Raji (cell line): ENCODE data around the gene ARHGAP15.

Experiments
- POLR2A ChIP-seq: IDR thresholded peaks from 2 replicates; pipeline ENCODE4 v1.6.1; 2011; ENCODE audit warnings: low read depth, low read length, control low read depth; ENCODE audit not compliant: insufficient read depth

ARHGAP15 gene

DNA sequence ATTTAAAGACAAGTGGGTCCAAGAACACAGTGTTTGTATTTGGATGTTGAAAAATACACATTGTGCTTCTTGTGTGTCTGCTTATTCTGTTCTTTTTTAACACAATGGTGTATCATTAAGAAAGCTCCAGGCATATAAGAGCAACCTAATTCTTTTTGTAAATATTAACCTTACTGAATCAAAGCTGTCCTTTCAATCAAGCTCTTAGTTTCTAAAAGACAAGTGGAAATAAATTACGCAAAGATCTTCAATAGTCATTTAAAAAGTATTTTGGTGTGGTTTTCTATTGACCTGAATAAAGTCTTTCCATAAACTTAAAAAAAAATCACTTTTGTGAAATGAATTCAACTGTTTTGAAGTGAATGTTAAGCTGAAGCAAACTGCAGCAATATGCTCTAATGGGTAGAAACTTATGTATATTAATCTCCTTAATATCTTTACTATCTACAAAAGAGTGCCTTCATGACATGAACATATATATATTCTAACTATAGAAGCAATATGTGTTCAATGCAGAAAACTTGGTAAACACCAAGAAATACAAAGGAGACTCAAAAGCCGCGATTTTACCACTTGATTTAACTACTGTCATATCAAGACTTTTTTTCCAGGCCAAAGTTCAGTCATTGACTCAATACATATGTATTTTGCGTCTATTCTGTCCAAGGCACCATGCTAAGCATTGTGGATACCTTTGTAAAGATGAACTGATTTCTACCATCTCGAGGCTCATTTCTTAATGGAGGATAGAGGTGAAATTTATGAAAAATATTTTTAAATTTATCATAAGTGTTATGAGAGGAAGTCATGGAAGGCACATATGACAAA, 97.7 kb downstream of the ARHGAP15 start:
- TF ChIP-seq POLR2A: no peak

GRCh38 chr2:143229411-143229810, 100.2 kb downstream of the ARHGAP15 start:
- no peak for TF ChIP-seq POLR2A

GRCh38 chr2:143229952-143230351, 100.7 kb downstream of the ARHGAP15 start:
- TF ChIP-seq POLR2A: no peak

DNA sequence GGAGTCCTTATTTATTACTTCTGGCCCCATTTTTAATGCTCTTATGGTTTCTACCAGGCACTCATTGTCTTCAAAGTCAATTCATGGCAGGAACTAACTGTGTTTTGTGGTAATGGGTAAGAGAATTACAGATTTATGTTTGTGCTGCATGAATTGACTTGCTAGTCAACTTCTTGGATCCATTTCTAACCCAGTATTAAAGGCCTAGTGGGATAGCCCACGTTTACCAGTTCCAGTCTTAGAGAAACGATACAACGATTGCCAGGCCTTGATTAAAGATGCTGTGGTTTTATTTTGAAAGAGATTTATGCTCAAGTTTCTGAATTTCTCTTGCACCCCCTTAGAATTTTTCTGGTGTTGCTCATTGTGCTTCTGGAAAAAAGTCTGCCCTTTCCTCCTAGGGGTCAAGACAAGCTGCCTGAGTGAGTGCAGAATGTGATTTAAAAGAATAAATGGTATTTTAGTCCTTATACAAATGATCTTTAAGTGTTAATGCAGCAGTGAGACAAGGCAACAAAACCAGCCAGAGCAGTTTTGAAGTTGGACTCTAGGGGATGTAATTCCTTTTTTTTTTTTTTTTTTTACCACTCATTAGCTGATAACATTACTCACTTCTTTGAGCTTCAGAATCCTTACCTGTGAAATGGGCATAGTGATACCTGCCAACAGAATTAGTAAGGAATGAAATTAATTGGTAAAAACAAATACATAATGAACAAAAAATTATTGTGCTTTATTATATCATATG, 101.5 kb downstream of the ARHGAP15 start:
- TF ChIP-seq POLR2A: no peak

- no peak for TF ChIP-seq POLR2A
Measured at GRCh38 chr2:143231254-143231645, 102.0 kb downstream of the ARHGAP15 start.

GRCh38 chr2:143237146-143237777, 108.0 kb downstream of the ARHGAP15 start:
- TF ChIP-seq POLR2A: no peak

DNA sequence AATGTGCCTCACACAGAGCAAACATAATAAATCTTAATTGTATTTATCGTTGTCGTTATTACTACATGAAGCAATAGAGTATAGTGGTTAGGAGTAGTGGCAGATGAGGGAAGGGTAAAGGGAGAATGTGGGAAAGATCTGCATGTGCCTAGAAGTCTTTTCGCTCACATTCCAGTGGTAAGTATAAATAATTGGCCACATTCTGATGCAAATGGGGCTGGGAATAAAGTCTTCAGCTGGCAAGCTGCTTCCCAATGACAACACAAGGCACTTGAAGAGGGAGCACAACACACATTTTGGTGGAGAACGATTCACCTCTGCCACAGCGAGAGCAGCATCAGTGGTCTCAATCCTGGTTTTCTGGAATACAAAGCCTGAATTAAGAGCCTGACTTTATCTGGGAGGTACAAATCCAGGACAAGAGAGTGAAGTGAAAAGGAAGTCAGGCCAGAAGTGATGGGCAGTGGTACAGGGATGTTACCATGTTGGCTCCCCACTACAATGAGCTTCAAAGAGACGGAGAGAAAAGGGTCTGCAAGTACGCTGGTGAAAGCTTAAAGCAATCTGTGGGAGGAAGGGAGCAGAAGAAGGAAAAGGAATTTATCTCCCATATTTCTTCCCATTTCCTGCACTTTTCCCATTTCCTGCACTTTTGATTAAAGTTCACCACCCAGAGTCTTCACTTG, 112.3 kb downstream of the ARHGAP15 start:
- TF ChIP-seq POLR2A: no peak

- TF ChIP-seq POLR2A: no peak
Measured at GRCh38 chr2:143246246-143246645, 117.0 kb downstream of the ARHGAP15 start.

GRCh38 chr2:143246815-143247744, 117.9 kb downstream of the ARHGAP15 start:
- no peak for TF ChIP-seq POLR2A

GRCh38 chr2:143248631-143249030, 119.4 kb downstream of the ARHGAP15 start:
- TF ChIP-seq POLR2A: no peak

- TF ChIP-seq POLR2A: no peak
Measured at GRCh38 chr2:143251681-143252080, 122.5 kb downstream of the ARHGAP15 start.

GRCh38 chr2:143252138-143252907, 123.1 kb downstream of the ARHGAP15 start:
- TF ChIP-seq POLR2A: no peak

GRCh38 chr2:143254110-143254509, 124.9 kb downstream of the ARHGAP15 start:
- no peak for TF ChIP-seq POLR2A

DNA sequence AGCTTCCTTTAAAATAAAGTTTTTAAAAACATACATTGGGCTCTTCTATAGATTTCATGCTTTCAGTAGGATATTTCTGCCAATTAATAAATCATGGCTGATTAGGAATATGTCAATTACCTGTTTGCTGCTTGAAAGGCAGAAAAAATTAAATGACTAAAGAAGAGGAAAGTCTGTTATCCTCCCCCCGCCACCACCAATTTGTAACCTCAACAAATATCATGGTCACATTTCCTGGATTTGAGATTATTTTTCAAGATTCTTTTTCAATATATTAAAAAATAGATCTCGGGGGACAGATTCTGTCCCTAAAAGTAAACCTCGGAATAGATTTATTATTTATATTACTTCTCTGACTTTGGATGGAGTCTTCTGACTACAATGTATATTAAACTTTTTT, 125.9 kb downstream of the ARHGAP15 start:
- no peak for TF ChIP-seq POLR2A

DNA sequence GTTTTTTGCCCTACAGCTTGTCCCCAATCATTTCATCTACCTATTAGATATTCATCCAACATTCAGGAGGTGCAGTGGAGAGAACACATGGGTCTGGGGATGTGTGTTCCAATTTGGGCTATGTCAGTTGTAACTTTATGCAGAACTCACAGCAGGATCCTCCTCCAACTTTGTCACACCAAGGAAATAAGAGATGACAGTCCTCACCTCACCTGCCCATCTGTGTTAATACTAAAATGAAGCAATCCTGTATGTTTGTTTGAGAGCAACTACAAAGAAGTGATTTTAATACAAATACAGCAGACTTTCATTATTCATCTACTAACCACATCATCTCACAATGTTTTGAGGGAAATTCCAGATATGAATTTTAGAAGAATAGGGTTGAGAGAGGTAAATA, 126.7 kb downstream of the ARHGAP15 start:
- TF ChIP-seq POLR2A: no peak
